HepG2 (cell line): Measurements from ENCODE around the gene GNG7. TPM values are rescaled to one million over a fixed set of nuclear protein-coding genes. Genes with fewer than 3 reads are reported as not detected.

Experiments
- ATAC-seq: fragments of 200-7000 bp; cut with Tn5 transposase; 3 replicates; pipeline ENCODE4 v1.9.1; 2020; ENCODE audit warnings: mild to moderate bottlenecking, moderate library complexity
- BruUV-seq: library from RNA; stranded (reverse); fragments of 400-500 nt; replicated peaks from 2 replicates; lab custom pipeline; 2021; lab: Mats Ljungman, UMichigan
- CTCF ChIA-PET: fragments of 300-600 bp; formaldehyde crosslinking; extraction: SDS; loops from one replicate; lab custom pipeline; 2021; ENCODE audit warnings: low total read pairs, inconsistent platforms, low intra/inter-chr PET ratio; lab: Yijun Ruan, JAX
- POLR2A ChIA-PET: fragments of 350-600 bp; sonication (Branson Sonifier 250); formaldehyde crosslinking; loops from one replicate; lab custom pipeline; 2020; ENCODE audit warnings: antibody characterized with exemption, inconsistent platforms; lab: Yijun Ruan, JAX
- DNase-seq: peaks from one replicate; pipeline ENCODE4 v3.0.0-alpha.2; 2015; ENCODE audit warnings: low spot score
- FAIRE-seq: peaks from 3 replicates; lab custom pipeline; 2011; peaks lifted over from hg19 to GRCh38; lab: Jason Lieb, UNC
- H2AFZ ChIP-seq: one replicate; pipeline ENCODE4 v1.6.1; 2011; ENCODE audit warnings: low read length, inconsistent platforms
- H3K27ac ChIP-seq: fragments of 300-600 bp; 3 replicates; pipeline ENCODE4 v1.8.0; 2011; ENCODE audit warnings: mixed run types, mild to moderate bottlenecking, mixed read lengths, low read length, inconsistent platforms; ENCODE audit not compliant: insufficient read depth; ENCODE audit errors: extremely low read length
- H3K27me3 ChIP-seq, 2 experiments: fragments of 200-600 bp in 1 of 2; 2 replicates in 1 of 2; 3 replicates in 1 of 2; pipeline versions ENCODE4 v1.6.0 to v1.8.0; 2011; ENCODE audit warnings: low read length in 2 of 2, mild to moderate bottlenecking in 2 of 2, moderate library complexity in 2 of 2, inconsistent platforms in 1 of 2; ENCODE audit not compliant: insufficient read depth in 2 of 2, control insufficient read depth in 1 of 2
- H3K36me3 ChIP-seq, 2 experiments: fragments of 200-600 bp in 1 of 2; replicated peaks in 1 of 2; 2 replicates in 1 of 2; 3 replicates in 1 of 2; pipeline versions ENCODE4 v1.5.1 to v1.8.0; 2011; ENCODE audit warnings: low read length in 2 of 2, inconsistent platforms in 1 of 2; ENCODE audit not compliant: insufficient read depth in 2 of 2, control insufficient read depth in 1 of 2
- H3K4me1 ChIP-seq: 2 replicates; pipeline ENCODE4 v1.5.1; 2012; ENCODE audit warnings: low read length, inconsistent platforms; ENCODE audit not compliant: insufficient read depth
- H3K4me2 ChIP-seq: 2 replicates; pipeline ENCODE4 v1.6.0; 2011; ENCODE audit warnings: low read depth, low read length, inconsistent platforms
- H3K4me3 ChIP-seq, 3 experiments: fragments of 200-600 bp in 1 of 3; sonication (generic), shearing (Covaris generic) in 1 of 3; replicated peaks in 1 of 3; 2 replicates each; pipeline ENCODE4 v1.5.1; 2011 to 2016; ENCODE audit warnings: low read length in 3 of 3, inconsistent platforms in 2 of 3, low read depth in 2 of 3, mild to moderate bottlenecking in 2 of 3, control low read depth in 1 of 3, mixed read lengths in 1 of 3; ENCODE audit not compliant: insufficient read depth in 1 of 3
- H3K79me2 ChIP-seq: one replicate; pipeline ENCODE4 v1.6.1; 2011; ENCODE audit warnings: low read length, inconsistent platforms; ENCODE audit not compliant: insufficient read depth
- H3K9ac ChIP-seq: 2 replicates; pipeline ENCODE4 v1.6.0; 2011; ENCODE audit warnings: mild to moderate bottlenecking, low read depth, low read length, inconsistent platforms; ENCODE audit not compliant: insufficient read depth
- H3K9me3 ChIP-seq: 2 replicates; pipeline ENCODE4 v1.5.1; 2012; ENCODE audit warnings: mild to moderate bottlenecking, low read length
- H4K20me1 ChIP-seq: 2 replicates; pipeline ENCODE4 v1.6.0; 2011; ENCODE audit warnings: inconsistent platforms, mild to moderate bottlenecking, low read length, moderate library complexity; ENCODE audit not compliant: insufficient read depth
- BCL6 ChIP-seq: IDR thresholded peaks from 2 replicates; pipeline ENCODE4 v1.6.1; 2016; ENCODE audit warnings: missing genetic modification reagents, missing compliant biosample characterization
- GATAD2A ChIP-seq: IDR thresholded peaks from 2 replicates; pipeline ENCODE4 v1.6.1; 2016
- RFX5 ChIP-seq: IDR thresholded peaks from 2 replicates; pipeline ENCODE4 v1.6.1; 2011; ENCODE audit warnings: low read depth, low read length, improper control_type of control experiment
- SMAD3 ChIP-seq: sonication (generic); formaldehyde crosslinking; IDR thresholded peaks from 2 replicates; pipeline ENCODE4 v1.4.0; 2020; ENCODE audit warnings: missing genetic modification reagents
- ZNF101 ChIP-seq: sonication (generic); formaldehyde crosslinking; IDR thresholded peaks from 2 replicates; pipeline ENCODE4 v1.4.0; 2020; ENCODE audit warnings: mild to moderate bottlenecking, low read depth, missing genetic modification reagents, borderline replicate concordance
- ZNF496 ChIP-seq: sonication (generic); formaldehyde crosslinking; IDR thresholded peaks from 2 replicates; pipeline ENCODE4 v1.8.1; 2023; ENCODE audit warnings: mild to moderate bottlenecking, moderate library complexity, missing genetic modification reagents; ENCODE audit not compliant: insufficient replicate concordance
- ZNF761 ChIP-seq: sonication (generic); formaldehyde crosslinking; conservative IDR thresholded peaks from 2 replicates; pipeline ENCODE4 v1.4.0; 2020; ENCODE audit warnings: mild to moderate bottlenecking, missing genetic modification reagents
- ZSCAN25 ChIP-seq: sonication (generic); formaldehyde crosslinking; IDR thresholded peaks from 2 replicates; pipeline ENCODE4 v1.8.0; 2022; ENCODE audit warnings: mild to moderate bottlenecking, missing genetic modification reagents
- ZSCAN29 ChIP-seq: sonication (generic); formaldehyde crosslinking; conservative IDR thresholded peaks from 2 replicates; pipeline ENCODE4 v1.4.0; 2020; ENCODE audit warnings: mild to moderate bottlenecking, missing genetic modification reagents
- ZSCAN30 ChIP-seq: sonication (generic); formaldehyde crosslinking; IDR thresholded peaks from 2 replicates; pipeline ENCODE4 v1.5.0; 2020; ENCODE audit warnings: mild to moderate bottlenecking, missing genetic modification reagents
- WGBS: methylation state at CpG from one replicate; pipeline ENCODE4 v1.1.6; 2017; ENCODE audit warnings: low lambda C conversion rate; 5-methylcytosine and 5-hydroxymethylcytosine counted together
- in situ Hi-C: cut with HindIII; loops from 2 replicates; pipeline ENCODE4 v1.10.0; 2017; ENCODE audit warnings: low pct_unique_long_range_greater_than_20kb; ENCODE audit not compliant: extremely low pct_ligation_motif_present
- intact Hi-C: fragments of 100-400 bp; cut with micrococcal nuclease; formaldehyde crosslinking; loops from one replicate; pipeline ENCODE4 v1.10.0; 2022; ENCODE audit not compliant: unreplicated experiment
- polyA plus RNA-seq, 8 experiments: library from polyadenylated mRNA; depleted of rRNA in 3 of 8; stranded (reverse) in 7 of 8; unstranded in 1 of 8; fragments of >200 nt; fragmentation: Illumina TruSeq in 4 of 8; extraction: Trizol in 4 of 8; gene quantifications; 2 replicates each; pipeline versions ENCODE4 v1.2.1 to v1.2.3, GENCODE V29; 2011 to 2016; ENCODE audit warnings: low read depth in 4 of 8, missing spikeins in 1 of 8, mixed read lengths in 1 of 8; ENCODE audit not compliant: insufficient read depth in 1 of 8
- total RNA-seq, 5 experiments: library from RNA; depleted of rRNA; stranded (reverse); fragments of >200 nt; fragmentation: Illumina TruSeq; extraction: Trizol; gene quantifications; 2 replicates each; pipeline ENCODE4 v1.2.3, GENCODE V29; 2016; ENCODE audit warnings: low read depth in 1 of 5
- TF ChIP-seq, protein P1 (sequence below), 2 experiments: fragments of 450-650 bp in 1 of 2; sonication (generic) in 1 of 2; formaldehyde crosslinking in 1 of 2; IDR thresholded peaks; 2 replicates each; pipeline versions ENCODE4 v1.6.1 to v1.8.0; 2016 to 2022; ENCODE audit warnings: antibody characterized with exemption in 1 of 2, mild to moderate bottlenecking in 1 of 2, missing genetic modification reagents in 1 of 2
- TF ChIP-seq, protein P2 (sequence below): sonication (generic); formaldehyde crosslinking; IDR thresholded peaks from 2 replicates; pipeline ENCODE4 v1.5.0; 2020; ENCODE audit warnings: mild to moderate bottlenecking, missing genetic modification reagents, moderate library complexity
- TF ChIP-seq, protein P3 (sequence below): sonication (generic); formaldehyde crosslinking; IDR thresholded peaks from 2 replicates; pipeline ENCODE4 v1.9.0; 2022; ENCODE audit warnings: low read depth, missing genetic modification reagents

GNG7 gene
- total and polyA plus RNA-seq, 2 of the 13 experiments (the other 11 are each of a cell fraction or from before 2014, with no cell fraction given), result 1.4 to 3.3 TPM

DNA sequence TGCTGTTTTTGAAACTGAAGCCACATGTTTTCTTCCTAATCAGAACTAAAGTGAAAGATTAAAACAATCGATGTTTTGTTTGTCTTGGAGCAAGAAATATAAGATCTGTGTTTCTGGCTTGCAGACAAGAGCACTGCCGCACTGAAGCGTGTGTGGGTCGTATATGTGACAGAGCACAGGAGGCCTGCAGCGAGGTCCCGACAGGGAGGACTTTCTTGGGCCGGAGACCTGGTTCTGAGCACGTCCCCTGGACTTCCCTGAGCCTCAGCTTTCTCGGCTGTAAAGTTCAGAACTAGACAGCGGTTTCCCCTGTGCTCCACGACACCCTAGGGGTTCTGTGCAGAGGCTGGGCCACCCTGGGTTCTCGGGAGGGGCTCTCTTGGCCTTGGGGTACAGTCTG is 166.0 kb downstream of the GNG7 start:
- TF ChIP-seq ZNF761 (CRISPR knock-in tag) (no peak), ZNF496 (no peak), ZNF101 (CRISPR knock-in tag) (no peak), GATAD2A (CRISPR knock-in tag) (no peak), RFX5 (no peak), BCL6 (no peak), SMAD3 (no peak), ZSCAN30 (CRISPR knock-in tag) (no peak), ZSCAN29 (CRISPR knock-in tag) (no peak), ZSCAN25 (CRISPR knock-in tag) (no peak)
- TF ChIP-seq, protein P1, sequence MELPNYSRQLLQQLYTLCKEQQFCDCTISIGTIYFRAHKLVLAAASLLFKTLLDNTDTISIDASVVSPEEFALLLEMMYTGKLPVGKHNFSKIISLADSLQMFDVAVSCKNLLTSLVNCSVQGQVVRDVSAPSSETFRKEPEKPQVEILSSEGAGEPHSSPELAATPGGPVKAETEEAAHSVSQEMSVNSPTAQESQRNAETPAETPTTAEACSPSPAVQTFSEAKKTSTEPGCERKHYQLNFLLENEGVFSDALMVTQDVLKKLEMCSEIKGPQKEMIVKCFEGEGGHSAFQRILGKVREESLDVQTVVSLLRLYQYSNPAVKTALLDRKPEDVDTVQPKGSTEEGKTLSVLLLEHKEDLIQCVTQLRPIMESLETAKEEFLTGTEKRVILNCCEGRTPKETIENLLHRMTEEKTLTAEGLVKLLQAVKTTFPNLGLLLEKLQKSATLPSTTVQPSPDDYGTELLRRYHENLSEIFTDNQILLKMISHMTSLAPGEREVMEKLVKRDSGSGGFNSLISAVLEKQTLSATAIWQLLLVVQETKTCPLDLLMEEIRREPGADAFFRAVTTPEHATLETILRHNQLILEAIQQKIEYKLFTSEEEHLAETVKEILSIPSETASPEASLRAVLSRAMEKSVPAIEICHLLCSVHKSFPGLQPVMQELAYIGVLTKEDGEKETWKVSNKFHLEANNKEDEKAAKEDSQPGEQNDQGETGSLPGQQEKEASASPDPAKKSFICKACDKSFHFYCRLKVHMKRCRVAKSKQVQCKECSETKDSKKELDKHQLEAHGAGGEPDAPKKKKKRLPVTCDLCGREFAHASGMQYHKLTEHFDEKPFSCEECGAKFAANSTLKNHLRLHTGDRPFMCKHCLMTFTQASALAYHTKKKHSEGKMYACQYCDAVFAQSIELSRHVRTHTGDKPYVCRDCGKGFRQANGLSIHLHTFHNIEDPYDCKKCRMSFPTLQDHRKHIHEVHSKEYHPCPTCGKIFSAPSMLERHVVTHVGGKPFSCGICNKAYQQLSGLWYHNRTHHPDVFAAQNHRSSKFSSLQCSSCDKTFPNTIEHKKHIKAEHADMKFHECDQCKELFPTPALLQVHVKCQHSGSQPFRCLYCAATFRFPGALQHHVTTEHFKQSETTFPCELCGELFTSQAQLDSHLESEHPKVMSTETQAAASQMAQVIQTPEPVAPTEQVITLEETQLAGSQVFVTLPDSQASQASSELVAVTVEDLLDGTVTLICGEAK (IDR thresholded peaks at IDR 0.05), result no peak
- TF ChIP-seq, protein P1 (CRISPR knock-in tag; IDR thresholded peaks at IDR 0.05), result no peak
- TF ChIP-seq, protein P2, sequence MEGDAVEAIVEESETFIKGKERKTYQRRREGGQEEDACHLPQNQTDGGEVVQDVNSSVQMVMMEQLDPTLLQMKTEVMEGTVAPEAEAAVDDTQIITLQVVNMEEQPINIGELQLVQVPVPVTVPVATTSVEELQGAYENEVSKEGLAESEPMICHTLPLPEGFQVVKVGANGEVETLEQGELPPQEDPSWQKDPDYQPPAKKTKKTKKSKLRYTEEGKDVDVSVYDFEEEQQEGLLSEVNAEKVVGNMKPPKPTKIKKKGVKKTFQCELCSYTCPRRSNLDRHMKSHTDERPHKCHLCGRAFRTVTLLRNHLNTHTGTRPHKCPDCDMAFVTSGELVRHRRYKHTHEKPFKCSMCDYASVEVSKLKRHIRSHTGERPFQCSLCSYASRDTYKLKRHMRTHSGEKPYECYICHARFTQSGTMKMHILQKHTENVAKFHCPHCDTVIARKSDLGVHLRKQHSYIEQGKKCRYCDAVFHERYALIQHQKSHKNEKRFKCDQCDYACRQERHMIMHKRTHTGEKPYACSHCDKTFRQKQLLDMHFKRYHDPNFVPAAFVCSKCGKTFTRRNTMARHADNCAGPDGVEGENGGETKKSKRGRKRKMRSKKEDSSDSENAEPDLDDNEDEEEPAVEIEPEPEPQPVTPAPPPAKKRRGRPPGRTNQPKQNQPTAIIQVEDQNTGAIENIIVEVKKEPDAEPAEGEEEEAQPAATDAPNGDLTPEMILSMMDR (CRISPR knock-in tag), result no peak
- TF ChIP-seq, protein P3, sequence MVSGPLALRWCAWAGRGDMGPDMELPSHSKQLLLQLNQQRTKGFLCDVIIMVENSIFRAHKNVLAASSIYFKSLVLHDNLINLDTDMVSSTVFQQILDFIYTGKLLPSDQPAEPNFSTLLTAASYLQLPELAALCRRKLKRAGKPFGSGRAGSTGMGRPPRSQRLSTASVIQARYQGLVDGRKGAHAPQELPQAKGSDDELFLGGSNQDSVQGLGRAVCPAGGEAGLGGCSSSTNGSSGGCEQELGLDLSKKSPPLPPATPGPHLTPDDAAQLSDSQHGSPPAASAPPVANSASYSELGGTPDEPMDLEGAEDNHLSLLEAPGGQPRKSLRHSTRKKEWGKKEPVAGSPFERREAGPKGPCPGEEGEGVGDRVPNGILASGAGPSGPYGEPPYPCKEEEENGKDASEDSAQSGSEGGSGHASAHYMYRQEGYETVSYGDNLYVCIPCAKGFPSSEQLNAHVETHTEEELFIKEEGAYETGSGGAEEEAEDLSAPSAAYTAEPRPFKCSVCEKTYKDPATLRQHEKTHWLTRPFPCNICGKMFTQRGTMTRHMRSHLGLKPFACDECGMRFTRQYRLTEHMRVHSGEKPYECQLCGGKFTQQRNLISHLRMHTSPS (CRISPR knock-in tag), result no peak
- H3K27ac ChIP-seq, result no peak overlapping the region
- BruUV-seq, result no TSS peak
- peaks cover 64% of the 10 kb centered on the region for H3K4me1 ChIP-seq
- H3K4me2 ChIP-seq, result no peak overlapping the region
- ATAC-seq (no peak), FAIRE-seq (no peak), DNase-seq (no peak)
- H3K4me3 ChIP-seq, result no peak overlapping the region
- H3K36me3 ChIP-seq, result no peaks in the 10 kb centered on the region
- H2AFZ ChIP-seq, result no peak overlapping the region
- H3K9ac ChIP-seq, result no peak overlapping the region
- no peaks in the 10 kb centered on the region for H4K20me1 ChIP-seq
- intact Hi-C loops (no loop called here), in situ Hi-C loops (no loop called here)
- 71% methylated on average over 12 of the region's 12 CpGs for WGBS
- H3K9me3 ChIP-seq, result no peaks in the 10 kb centered on the region
- ChIA-PET CTCF (no interaction called here), POLR2A (no interaction called here)
- H3K79me2 ChIP-seq, result no peaks in the 10 kb centered on the region
- H3K27me3 ChIP-seq, result no peaks in the 10 kb centered on the region
